ENCODE measurements around the gene RIN1. TPM values are rescaled to one million over a fixed set of nuclear protein-coding genes. Genes with fewer than 3 reads are reported as not detected.
"Not testable (repeated sequence)": the region's sequence is repeated elsewhere in the genome, so short reads cannot be mapped to it uniquely, and the experiment has no call there.

RIN1 gene
- total RNA-seq, 3 donors from 2014 or later (not counting 1 experiment from before 2014, with no cell fraction given) = 1.3 to 7.9 (median 2.5) TPM

GRCh38 chr11:66359662-66360087, 23.4 kb upstream of the RIN1 start:
- no peaks in the 10 kb centered on the region for H3K36me3 Mint-ChIP-seq
- TF ChIP-seq, protein P1, sequence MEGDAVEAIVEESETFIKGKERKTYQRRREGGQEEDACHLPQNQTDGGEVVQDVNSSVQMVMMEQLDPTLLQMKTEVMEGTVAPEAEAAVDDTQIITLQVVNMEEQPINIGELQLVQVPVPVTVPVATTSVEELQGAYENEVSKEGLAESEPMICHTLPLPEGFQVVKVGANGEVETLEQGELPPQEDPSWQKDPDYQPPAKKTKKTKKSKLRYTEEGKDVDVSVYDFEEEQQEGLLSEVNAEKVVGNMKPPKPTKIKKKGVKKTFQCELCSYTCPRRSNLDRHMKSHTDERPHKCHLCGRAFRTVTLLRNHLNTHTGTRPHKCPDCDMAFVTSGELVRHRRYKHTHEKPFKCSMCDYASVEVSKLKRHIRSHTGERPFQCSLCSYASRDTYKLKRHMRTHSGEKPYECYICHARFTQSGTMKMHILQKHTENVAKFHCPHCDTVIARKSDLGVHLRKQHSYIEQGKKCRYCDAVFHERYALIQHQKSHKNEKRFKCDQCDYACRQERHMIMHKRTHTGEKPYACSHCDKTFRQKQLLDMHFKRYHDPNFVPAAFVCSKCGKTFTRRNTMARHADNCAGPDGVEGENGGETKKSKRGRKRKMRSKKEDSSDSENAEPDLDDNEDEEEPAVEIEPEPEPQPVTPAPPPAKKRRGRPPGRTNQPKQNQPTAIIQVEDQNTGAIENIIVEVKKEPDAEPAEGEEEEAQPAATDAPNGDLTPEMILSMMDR (IDR thresholded peaks at IDR 0.05) = no peak
- H3K27ac Mint-ChIP-seq = no peak overlapping the region
- ATAC-seq = no peak
- 76% methylated on average over 3 of the region's 3 CpGs for WGBS (ENCODE audit: insufficient coverage)
- Histone ChIP-seq H3K36me3 (ENCODE audit: control insufficient read depth, insufficient read depth, low read length) (no peaks in the 10 kb centered on the region), H3K9me3 (ENCODE audit: control insufficient read depth, insufficient read depth, low read length) (no peaks in the 10 kb centered on the region), H3K27ac (ENCODE audit: low read length) (no peak overlapping the region), H3K27me3 (ENCODE audit: control insufficient read depth, insufficient read depth, low read length) (no peaks in the 10 kb centered on the region), H3K4me3 (ENCODE audit: low read length) (no peak overlapping the region), H3K4me1 (ENCODE audit: control insufficient read depth, insufficient read depth, low read length) (no peaks in the 10 kb centered on the region)
- no peaks in the 10 kb centered on the region for H3K4me1 Mint-ChIP-seq
- intact Hi-C loops (cut with micrococcal nuclease) = no loop called here
- no peak overlapping the region for H3K4me3 Mint-ChIP-seq
- DNase-seq = no peak
- no peaks in the 10 kb centered on the region for H3K9me3 Mint-ChIP-seq
- H3K27me3 Mint-ChIP-seq (ENCODE audit: low read depth in 2 of 2) = no peaks in the 10 kb centered on the region

DNA sequence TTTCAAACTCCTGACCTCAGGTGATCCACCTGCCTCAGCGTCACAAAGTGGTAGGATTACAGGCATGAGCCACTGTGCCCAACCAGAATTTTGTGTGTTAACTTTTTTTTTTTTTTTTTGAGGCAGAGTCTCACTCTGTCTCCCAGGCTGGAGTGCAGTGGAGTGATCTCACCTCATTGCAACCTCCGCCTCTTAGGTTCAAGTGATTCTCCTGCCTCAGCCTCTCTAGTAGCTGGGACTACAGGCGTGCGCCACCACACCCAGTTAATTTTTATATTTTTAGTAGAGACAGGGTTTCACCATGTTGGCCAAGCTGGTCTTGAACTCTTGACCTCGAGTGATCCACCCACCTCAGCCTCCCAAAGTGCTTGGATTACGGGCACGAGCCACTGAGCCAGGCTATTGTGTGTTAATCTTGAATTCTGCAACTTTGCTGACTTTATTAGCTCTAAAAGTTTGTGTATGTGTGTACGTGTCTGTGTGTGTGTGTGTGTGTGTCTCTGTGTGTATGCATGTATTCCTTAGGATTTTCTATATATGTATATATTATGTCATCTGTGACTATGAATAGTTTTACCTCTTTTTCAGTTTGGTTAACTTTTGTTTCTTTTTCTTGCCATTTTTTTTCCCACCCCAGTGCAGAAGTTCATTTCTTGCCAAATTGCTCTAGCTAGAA, 14.5 kb upstream of the RIN1 start:
- H3K36me3 ChIP-seq (ENCODE audit: control insufficient read depth, insufficient read depth, low read length); H3K9me3 ChIP-seq (ENCODE audit: control insufficient read depth, insufficient read depth, low read length); intact Hi-C loops (cut with micrococcal nuclease); H3K27ac Mint-ChIP-seq; H3K4me3 ChIP-seq (ENCODE audit: low read length); H3K27me3 Mint-ChIP-seq (ENCODE audit: low read depth in 2 of 2); H3K4me3 Mint-ChIP-seq; ATAC-seq; H3K27ac ChIP-seq (ENCODE audit: low read length); H3K27me3 ChIP-seq (ENCODE audit: control insufficient read depth, insufficient read depth, low read length); H3K9me3 Mint-ChIP-seq; DNase-seq; H3K36me3 Mint-ChIP-seq: not testable (repeated sequence)
- WGBS (ENCODE audit: insufficient coverage) = 84% methylated on average over 5 of the region's 8 CpGs
- peaks cover 24% of the 10 kb centered on the region for H3K4me1 ChIP-seq (ENCODE audit: control insufficient read depth, insufficient read depth, low read length)
- peaks cover 5 to 10% of the 10 kb centered on the region in 2 donors for H3K4me1 Mint-ChIP-seq

- Histone ChIP-seq H3K27me3 (ENCODE audit: control insufficient read depth, insufficient read depth, low read length) (no peaks in the 10 kb centered on the region), H3K9me3 (ENCODE audit: control insufficient read depth, insufficient read depth, low read length) (no peaks in the 10 kb centered on the region), H3K4me1 (ENCODE audit: control insufficient read depth, insufficient read depth, low read length) (peaks cover 38% of the 10 kb centered on the region), H3K36me3 (ENCODE audit: control insufficient read depth, insufficient read depth, low read length) (no peaks in the 10 kb centered on the region), H3K27ac (ENCODE audit: low read length) (no peak overlapping the region), H3K4me3 (ENCODE audit: low read length) (no peak overlapping the region)
- no CpG with 5 or more reads among the region's 2 CpGs for WGBS (ENCODE audit: insufficient coverage)
- peak in 1 of 2 donors; percentile 17 for DNase-seq
- H3K4me3 Mint-ChIP-seq = peak overlapping the region; percentile 93
- TF ChIP-seq, protein P1 (IDR thresholded peaks at IDR 0.05) = no peak
- H3K27me3 Mint-ChIP-seq (ENCODE audit: low read depth in 2 of 2) = peaks cover 0 to 3% of the 10 kb centered on the region in 2 donors
- peak overlapping the region in 1 of 2 donors; percentile 92 for H3K27ac Mint-ChIP-seq
- ATAC-seq = no peak
- H3K36me3 Mint-ChIP-seq = no peaks in the 10 kb centered on the region
- peaks cover 20 to 25% of the 10 kb centered on the region in 2 donors for H3K4me1 Mint-ChIP-seq
- intact Hi-C loops (cut with micrococcal nuclease) = loop anchor here (10.0 kb wide), 1 partner anchor 1264 kb away; the partner anchor contains the start of genes CDCA5 and ZFPL1
- no peaks in the 10 kb centered on the region for H3K9me3 Mint-ChIP-seq
Observed at GRCh38 chr11:66349084-66349386, 12.8 kb upstream of the RIN1 start.

DNA sequence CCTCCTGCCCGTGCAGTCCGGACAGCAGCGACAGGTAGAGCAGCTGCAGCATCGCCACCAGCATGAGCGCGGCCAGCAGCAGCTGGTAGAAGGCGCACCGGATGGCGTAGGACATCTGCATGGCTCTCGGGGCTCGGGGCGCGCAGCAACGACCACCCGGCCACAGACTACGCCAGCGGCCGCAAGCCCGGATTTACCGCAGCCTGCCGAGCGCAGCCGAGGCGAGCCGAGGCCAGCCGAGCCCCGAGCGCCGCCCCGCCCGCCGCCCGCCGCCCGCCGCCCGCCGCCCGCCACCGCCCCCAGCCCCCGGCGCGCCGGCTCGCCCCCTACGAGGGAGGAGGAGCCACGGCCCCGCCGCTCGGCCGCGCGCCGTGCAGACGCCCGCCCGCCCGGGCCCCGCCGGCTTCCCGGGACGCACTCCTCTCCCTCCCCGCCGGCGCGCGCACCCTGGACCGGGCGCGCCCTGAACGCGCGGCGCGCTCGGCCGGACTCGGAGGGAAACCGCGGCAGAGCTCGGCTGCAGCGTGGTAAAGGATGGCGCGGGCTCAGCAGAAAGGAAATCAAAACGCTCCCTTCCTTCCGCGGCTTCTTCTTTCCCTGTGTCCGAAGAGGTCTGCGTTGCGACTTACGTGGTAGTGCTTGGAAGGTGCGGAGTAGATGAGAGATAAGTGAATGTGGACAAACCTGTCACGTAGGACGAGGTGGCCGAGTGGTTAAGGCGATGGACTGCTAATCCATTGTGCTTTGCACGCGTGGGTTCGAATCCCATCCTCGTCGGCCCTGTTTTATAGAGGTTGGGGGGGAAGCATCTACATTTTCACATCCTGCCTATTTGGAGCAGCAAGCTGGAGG, 11.4 kb upstream of the RIN1 start, which contains the start of gene B4GAT1:
TSS of gene B4GAT1 (minus strand) at position 205 of the 852 bp plus-strand sequence. CDS start at position 121, 84 bp downstream.
- peaks cover 34 to 38% of the 10 kb centered on the region in 2 donors for H3K4me1 Mint-ChIP-seq
- peak; percentile 75 to 93 for DNase-seq
- peak within 1 kb of the TSS; percentile 93 for H3K4me3 Mint-ChIP-seq
- no peaks in the 10 kb centered on the region for H3K9me3 Mint-ChIP-seq
- H3K27me3 Mint-ChIP-seq (ENCODE audit: low read depth in 2 of 2) = peaks cover 0 to 3% of the 10 kb centered on the region in 2 donors
- H3K4me1 ChIP-seq (ENCODE audit: control insufficient read depth, insufficient read depth, low read length) = peaks cover 46% of the 10 kb centered on the region
- under 1% methylated on average over 100 of the region's 101 CpGs for WGBS (ENCODE audit: insufficient coverage)
- intact Hi-C loops (cut with micrococcal nuclease) = loop anchor here (1.0 to 10.0 kb wide), 2 partner anchors 36 to 1263 kb away; partner anchors contain the start of genes CDCA5 and ZFPL1
- peak; percentile 43 to 53 (median 48) for ATAC-seq
- H3K27ac ChIP-seq (ENCODE audit: low read length) = peak within 1 kb of the TSS; percentile 57
- peak within 1 kb of the TSS; percentile 82 for H3K4me3 ChIP-seq (ENCODE audit: low read length)
- H3K36me3 ChIP-seq (ENCODE audit: control insufficient read depth, insufficient read depth, low read length) = no peaks in the 10 kb centered on the region
- no peaks in the 10 kb centered on the region for H3K27me3 ChIP-seq (ENCODE audit: control insufficient read depth, insufficient read depth, low read length)
- TF ChIP-seq, protein P1 (IDR thresholded peaks at IDR 0.05) = no peak
- H3K36me3 Mint-ChIP-seq = no peaks in the 10 kb centered on the region
- no peaks in the 10 kb centered on the region for H3K9me3 ChIP-seq (ENCODE audit: control insufficient read depth, insufficient read depth, low read length)
- H3K27ac Mint-ChIP-seq = peak within 1 kb of the TSS; percentile 92 to 96
